ENCODE results near the gene ADD1.

Gene ADD1

GRCh38 chr4:2805712-2806389 is 37.8 kb upstream of the ADD1 start:
- DNase-seq (ENCODE audit: low spot score): no peak

DNA sequence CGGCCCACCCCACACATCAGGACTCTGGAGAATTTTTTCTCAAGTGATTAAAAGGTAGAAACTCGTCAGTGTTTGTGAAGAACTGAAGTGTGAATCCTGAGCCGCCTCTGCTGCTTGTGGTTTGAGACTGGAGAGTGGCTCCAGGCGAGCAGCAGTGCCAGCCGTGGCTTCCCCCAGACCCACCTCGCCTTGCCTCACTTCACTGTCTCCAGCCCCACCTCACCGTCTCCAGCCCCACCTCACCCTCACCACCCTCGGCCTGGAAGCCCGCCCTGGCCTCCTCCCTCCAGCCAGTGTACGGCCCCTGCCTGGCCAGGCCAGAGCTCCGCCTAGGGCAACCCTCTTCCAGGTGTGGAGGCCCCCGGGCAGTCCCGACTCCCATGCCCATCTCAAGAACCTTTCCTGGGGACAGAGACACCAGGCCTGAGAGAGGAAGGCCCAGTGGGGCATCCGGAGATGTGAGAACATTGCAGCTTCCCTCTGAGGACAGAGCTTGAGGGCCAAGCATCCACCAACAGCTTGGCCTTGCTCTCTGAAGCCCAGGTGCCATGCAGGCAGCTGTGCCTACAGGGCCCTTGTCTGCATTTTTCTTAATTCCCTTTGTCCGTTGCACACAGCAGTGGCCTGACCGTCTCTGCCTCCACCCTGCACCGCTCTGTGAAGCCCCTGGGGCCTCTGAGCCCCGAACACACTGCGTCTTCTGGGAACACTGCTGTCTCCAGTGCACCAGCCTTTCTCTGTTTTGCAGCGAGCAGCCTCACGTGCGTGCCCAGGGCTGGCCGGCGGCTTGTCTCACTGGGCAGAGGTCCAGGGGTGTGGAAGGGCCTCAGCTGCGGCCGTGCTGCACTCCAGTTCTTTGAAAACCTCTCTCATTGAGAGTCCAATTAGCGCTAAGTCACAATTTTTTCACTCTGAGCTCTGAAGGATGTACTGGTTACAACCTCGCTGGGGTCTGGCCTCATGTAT is 37.0 kb upstream of the ADD1 start:
- DNase-seq (ENCODE audit: low spot score): no peak

DNA sequence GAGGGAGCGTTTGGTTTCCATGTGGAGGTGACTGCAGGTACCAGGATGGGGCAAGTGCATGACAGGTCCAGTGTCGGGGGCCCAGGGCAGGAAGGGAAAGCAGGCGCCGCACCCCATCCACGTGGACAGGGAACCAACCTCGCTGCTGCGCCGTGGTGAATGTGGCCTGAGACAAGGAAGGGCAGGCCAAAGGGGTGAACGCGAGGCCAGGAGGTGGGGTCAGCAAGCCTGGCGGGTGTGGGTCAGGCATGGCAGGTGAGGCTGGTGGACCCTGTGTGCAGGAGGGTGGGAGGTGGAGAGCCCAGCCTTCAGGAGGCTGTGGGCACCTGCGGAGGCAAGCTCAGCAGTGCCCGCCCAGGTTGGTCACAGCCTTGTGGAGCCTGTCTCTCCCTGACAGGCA is 36.1 kb upstream of the ADD1 start:
- no peak for DNase-seq (ENCODE audit: low spot score)

DNA sequence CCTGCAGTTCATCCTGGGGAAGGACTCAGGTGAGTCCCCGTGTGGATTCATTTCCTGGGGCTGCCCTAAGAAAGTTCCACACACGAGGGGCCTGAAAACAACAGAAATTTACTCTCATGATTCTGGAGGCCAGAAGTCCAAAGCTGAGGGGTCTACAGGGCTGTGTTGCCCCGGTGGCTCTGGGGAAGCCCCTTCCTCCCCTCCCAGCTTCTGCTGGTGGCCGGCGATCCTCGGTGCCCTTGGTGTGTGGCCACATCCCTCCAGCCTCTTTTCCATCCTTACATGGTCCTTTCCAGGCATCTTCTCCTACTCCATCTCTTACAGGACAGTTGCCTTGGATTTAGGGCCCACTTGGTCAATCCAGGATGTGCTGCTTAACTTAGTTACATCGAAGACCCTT is 35.6 kb upstream of the ADD1 start:
- DNase-seq (ENCODE audit: low spot score): no peak

- DNase-seq (ENCODE audit: low spot score): no peak
These were observed 33.9 kb upstream of the ADD1 start for GRCh38 chr4:2809610-2810180.

DNA sequence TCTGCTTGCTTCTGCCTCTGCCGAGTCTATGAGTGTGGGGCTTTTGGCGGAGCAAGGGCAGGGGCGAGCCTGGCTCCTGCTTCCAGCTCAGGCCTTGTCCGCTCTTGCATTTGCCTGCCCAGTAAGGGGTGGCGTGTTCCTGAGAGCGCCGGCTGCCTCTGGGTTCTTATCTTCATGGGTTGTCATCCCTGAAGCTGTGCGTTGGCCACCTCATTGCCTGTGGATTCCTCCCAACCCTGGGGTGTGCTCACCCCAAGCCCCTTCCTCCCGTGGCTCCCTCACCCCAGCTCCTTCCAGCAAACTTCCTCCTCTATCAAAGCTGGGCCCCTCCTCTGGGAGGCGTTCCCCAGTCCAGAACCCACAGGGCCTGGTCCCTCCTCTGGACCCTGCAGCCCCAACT is 33.3 kb upstream of the ADD1 start:
- no peak for DNase-seq (ENCODE audit: low spot score)

- peak; percentile 47 for DNase-seq (ENCODE audit: low spot score)
These were observed 31.6 kb upstream of the ADD1 start for GRCh38 chr4:2811830-2812611.

GRCh38 chr4:2812612-2813354 is 30.9 kb upstream of the ADD1 start:
- no peak for DNase-seq (ENCODE audit: low spot score)

DNA sequence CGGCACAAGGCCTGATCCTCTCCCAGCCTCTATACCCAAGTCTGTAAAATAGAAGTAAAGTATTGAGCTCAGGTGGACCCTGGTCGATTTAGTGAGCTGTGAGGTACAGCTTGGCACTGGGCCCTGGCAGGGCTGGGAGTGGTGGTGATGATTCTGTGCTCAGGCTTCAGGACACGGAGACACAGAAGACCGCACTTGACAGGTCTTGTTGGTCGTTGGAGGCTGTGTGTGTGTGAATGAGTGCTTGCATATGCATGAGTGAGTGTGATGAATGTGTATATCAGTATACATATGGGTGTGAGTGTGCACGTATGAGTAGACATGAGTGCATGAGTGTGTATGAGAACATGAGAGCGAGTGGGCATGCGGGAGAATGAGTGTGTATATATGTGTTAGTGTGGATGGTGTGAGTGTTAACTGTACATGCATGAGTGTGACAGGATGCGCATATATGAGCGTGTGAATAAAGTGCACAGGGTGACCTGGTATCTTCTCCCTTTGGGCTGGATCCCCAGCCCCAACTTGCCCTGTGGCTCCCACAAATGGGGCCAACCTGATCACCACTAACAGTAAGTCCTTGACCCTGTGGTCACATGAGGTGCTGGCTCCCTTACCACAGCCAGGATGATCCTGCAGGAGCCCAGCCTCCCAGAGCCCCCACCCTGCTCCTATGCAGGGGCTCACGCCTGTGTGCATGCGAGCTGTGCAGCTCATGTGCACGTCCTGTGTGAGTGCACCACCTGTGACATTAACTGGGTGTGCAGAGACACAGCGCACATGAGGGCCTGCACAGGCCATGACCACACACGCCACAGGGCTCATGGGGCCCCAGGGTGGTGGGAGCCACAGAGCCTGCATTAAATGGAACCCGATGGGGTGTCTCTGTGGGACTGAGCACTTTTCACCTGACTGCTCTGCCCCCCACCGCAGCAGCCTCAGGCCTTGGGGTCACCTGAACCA is 29.9 kb upstream of the ADD1 start:
- DNase-seq (ENCODE audit: low spot score): peak; percentile 11

GRCh38 chr4:2814627-2815270 is 28.9 kb upstream of the ADD1 start:
- DNase-seq (ENCODE audit: low spot score): no peak

DNA sequence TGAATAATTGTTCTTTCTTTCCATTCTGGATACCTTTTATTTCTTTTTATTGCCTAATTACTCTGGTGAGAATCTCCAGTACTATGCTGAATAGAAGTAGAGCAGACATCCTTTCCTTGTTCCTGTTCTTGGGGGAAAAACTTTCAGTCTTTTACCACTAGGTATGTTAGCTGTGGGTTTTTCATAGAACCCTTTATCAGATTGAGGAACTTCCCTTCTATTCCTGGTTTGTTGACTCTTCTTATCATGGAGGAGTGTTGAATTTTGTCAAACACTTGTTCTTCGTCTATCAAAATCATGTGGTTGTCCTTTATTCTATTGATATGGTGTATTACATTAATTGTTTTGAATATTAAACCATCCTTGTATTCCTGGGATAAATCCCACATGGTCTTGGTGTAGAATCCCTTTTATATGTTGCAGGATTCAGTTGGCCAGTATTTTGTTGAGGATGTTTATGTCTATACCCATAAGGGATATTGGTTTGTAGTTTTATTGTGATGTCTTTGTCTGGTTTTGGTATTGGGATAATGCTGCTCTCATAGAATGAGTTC is 27.2 kb upstream of the ADD1 start:
- DNase-seq (ENCODE audit: low spot score): no peak

- no peak for DNase-seq (ENCODE audit: low spot score)
These were observed 26.5 kb upstream of the ADD1 start for GRCh38 chr4:2817137-2817536.

- peak; percentile 16 for DNase-seq (ENCODE audit: low spot score)
These were observed 25.8 kb upstream of the ADD1 start for GRCh38 chr4:2817701-2818350.

GRCh38 chr4:2818351-2818939 is 25.2 kb upstream of the ADD1 start:
- no peak for DNase-seq (ENCODE audit: low spot score)

GRCh38 chr4:2819244-2820215 is 24.1 kb upstream of the ADD1 start:
- no peak for DNase-seq (ENCODE audit: low spot score)

- no peak for DNase-seq (ENCODE audit: low spot score)
These were observed 23.2 kb upstream of the ADD1 start for GRCh38 chr4:2820216-2820982.
